Kidney capillary endothelial cell (primary cell): Measurements from ENCODE around the gene PPM1L.
A peak's percentile ranks its signal among the peaks of the same experiment; 100 is the strongest.
"Not testable (repeated sequence)": the region's sequence is repeated elsewhere in the genome, so short reads cannot be mapped to it uniquely, and the experiment has no call there.

Source experiments
- DNase-seq: peaks from one replicate; pipeline ENCODE4 v3.0.0-alpha.2; 2018; ENCODE audit warnings: low spot score

PPM1L gene

DNA sequence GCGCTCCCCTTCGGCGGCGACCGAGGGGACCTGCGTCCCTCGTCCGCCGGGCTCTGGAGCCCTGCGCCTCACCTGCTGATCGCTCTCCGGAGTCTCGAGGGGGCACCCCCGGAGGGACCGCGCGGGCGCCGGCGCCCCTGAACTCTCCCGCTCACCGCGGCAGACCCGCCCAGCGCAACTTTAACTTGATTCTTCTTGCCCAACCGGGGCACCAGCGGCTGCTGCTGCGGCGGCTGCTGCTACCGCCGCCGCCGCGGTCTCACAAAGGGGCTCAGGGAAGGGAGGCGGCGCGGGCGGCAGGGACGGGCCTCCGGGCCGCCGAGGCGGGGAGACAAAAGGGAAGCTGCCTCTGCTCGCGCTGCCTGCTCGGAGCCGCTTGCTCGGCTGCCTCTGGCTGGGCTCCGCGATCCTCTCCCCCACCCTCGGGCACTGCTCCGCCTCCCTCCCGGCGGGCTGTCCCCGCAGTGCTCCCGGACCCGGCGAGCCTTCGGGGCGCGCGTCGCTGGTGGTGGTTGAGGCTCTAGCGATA, at the start of gene PPM1L:
Gene PPM1L (plus strand): TSS at position 456 of the 529 bp plus-strand sequence.
- DNase-seq, result peak; percentile 36

DNA sequence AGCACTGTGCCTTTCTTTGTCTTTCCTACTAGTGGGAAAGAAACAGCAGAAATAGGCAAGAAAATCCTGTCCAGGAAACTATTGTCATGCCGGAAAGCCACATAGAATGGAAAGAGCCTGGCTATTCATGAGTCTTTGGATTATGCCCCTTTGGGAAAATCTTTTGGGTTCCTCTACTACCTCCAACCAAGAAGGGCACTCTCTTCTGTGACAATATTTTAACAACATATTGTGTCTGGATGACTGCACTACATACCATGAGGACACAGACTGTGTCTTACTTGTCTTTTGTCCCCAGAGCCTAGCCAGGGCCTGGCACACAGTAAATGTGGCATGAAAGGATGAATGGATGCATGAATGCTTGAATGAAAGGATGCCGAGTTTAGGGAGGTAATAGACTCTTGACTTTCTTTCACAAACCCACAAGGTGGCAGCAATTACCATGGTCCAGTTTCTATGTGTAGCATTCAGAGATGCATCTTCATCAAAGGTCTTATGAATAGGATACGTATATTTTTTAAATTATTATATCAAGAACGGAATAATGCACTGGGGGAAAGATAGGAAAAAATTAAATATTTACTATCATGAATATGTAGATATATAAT, 48.7 kb upstream of the PPM1L start:
- DNase-seq, result peak; percentile 30

DNA sequence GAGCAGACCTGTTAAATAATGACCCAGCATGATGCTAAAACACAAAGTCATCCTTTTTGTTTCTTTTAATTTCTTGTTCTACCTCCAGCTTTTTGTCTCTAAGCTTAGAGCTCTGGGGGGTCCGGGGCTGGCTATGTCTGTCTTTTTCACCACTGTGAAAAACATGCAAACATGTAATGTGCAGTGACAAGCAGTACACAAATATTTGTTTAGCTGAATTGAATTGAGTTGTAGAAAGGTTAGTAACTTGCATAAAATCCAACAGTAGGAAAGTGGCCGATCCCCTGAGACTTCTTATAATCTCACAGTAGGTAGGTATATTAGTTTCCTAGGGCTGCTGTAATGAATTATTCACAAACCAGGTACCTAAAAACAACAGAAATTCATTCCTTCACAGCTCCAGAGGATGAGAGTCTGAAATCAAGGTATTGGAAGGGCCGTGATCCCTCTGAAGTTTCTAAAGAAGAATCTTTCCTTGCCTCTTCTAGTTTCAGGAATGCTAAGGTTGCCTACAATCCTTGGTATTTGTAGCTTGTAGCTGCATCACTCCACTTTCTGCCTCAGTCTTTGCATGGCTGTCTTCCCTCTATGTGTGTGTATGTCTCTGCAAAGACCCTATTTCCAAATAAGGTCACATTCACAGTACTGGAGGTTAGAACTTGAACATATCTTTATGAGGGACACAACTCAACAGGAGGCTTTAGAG, 46.4 kb upstream of the PPM1L start:
- DNase-seq, result no peak

DNA sequence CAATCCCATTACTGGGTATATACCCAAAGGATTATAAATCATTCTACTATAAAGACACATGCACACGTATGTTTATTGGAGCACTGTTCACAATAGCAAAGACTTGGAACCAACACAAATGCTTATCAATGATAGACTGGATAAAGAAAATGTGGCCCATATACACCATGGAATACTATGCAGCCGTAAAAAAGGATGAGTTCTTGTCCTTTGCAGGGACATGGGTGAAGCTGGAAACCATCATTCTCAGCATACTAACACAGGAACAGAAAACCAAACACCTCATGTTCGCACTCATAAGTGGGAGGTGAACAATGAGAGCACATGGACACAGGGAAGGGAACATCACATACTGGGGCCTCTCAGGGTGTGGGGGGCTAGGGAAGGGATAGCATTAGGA, 42.9 kb upstream of the PPM1L start:
- DNase-seq, result not testable (repeated sequence)

DNA sequence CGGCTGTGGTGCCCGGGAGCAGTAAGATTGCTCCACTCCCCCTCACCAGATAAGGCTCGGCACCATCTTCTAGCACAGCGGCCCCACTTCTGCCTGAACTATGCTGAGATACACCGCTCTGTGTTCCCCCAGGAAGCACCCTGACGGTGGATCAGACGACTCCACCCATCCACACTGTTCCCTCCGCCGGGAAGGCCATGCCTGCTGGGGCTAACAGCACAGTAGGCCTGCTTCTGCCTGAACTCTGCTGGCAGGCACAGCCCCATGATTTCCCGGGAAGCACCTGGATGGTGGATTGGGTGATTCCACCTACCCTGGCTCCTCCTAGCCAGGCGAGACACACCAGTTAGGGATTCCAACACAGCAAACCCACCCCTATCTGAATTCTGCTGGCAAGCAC, 36.3 kb upstream of the PPM1L start:
- DNase-seq, result no peak

DNA sequence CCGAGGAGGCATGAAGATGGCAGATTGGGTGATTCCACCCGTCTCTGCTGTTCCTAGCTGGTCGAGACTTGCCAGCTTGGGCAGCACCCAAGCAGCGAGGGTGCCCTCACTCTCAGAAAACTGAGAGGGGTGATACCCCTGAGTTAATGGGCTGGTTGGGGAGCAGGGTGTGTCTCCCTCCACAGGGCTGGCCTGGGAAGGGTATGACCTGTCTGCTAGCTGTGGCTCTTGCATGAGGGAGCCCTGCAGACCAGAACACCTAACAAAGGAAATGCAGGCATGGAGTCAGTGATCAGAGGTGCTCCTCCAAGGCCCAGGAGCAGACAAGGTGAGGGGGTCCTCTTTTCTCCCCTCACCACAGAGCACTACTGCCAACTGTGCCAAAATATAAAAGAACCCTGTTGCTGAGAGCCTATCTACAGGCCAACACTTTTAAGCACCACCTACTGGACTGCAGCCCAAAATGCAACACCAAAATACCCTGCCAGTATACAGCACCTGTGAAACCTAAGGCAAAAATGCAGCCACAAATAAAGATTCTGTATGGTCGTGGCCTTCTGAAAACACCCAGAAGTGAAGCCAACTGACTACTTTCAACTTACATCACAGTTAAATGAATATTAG, 35.8 kb upstream of the PPM1L start:
- DNase-seq, result no peak

DNA sequence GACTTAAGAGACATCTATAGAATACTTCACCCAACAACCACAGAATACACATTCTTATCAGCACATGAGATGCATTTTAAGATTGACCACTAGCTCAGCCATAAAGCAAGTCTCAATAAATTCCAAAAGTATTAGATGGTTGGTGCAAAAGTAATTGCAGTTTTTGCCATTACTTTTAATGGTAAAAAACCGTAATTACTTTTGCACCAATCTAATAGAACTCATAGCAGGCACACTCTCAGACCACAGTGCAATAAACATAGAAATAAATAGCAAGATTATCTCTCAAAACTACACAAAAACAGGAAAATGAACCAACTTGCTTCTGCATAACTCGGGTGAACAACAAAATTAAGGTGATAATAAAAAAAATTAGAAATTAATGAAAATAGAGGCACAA, 33.7 kb upstream of the PPM1L start:
- no peak for DNase-seq

DNA sequence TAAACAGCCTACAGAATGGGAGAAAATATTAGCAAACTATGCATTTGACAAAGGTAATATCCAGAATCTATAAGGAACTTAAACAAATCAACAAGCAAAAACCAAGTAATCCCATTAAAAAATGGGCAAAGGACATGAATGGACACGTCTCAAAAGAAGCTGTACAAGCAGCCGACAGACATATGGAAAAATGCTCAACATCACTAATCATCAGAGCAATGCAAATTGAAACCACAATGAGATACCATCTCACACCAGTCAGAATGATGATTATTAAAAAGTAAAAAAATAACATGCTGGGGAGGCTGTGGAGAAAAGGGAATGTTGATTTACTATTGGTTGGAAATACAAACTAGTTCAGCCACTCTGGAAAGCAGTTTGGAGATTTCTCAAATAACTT, 30.7 kb upstream of the PPM1L start:
- DNase-seq, result no peak

DNA sequence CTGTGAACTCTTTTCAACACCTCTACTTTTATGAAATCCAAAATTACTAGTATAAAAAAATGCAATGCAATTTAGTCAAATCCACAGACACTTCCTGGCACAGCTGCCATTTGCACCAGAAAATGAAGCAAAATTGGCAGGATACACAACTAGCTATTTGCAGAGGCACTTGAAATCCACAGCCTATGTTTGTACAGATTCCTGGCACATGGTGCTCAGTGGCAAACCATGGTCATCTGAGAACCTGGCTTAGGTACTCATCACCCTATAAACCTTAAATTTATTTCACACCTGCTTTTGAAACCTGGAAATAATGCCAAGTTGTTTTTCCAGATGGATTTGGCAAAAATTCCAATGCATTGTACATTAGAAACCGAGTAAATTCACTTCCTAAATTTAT, 20.2 kb upstream of the PPM1L start:
- no peak for DNase-seq

DNA sequence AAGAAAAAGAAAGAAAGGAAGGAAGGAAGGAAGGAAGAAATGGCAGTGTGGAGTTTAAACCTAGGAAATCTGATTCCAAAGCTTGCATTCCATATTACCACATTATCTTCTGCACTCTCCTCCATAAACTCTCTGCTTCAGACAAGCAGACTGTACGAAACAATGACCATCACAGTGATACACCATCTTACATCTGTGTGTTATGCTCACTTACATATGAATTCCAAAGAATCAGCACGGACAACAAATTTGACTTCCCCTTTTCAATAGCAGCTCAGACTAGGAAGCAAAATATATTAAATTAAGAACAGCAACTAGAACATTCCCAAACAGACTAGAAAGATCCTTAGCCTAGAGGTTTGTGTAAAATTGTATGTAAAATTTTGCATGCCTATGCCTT, 18.0 kb upstream of the PPM1L start:
- DNase-seq, result no peak

DNA sequence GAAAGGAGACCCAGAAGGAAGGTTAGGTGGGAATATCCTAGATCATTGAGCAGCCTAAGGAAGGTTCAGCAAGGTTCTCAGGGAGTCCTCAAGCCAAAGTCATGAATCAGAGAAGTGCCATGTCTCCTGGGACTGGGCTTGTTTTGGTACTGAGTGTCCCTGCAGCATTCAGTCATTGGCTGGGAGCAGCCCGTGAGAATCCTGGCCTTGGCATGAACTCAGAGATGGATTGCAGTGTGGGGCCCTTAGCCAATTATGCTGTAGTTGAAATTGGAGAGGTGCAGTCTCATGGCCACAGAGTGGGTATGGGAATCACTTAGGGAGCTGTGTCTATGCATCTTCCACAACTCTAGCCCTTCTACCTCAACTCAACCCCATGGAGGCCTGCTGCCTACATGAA, 17.0 kb upstream of the PPM1L start:
- DNase-seq, result no peak

DNA sequence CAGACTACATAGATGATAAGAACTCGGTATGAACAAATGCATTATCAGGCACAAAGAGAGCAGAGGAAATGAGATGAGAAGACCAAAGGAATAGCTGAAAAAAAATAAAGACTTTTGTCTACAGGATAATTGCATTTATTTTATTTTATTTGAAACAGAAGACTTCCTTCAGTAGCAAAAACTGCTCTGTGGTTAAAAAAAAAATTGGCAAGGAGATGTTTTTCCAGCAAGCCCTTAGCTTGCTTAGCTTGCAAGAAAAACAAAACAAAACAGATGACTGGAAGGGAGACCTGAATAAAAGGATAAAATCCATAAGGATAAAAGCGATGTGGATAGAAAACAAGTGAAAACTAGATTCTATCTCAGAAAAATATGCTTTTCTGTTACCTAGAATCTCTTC, 9.1 kb upstream of the PPM1L start:
- DNase-seq, result no peak

DNA sequence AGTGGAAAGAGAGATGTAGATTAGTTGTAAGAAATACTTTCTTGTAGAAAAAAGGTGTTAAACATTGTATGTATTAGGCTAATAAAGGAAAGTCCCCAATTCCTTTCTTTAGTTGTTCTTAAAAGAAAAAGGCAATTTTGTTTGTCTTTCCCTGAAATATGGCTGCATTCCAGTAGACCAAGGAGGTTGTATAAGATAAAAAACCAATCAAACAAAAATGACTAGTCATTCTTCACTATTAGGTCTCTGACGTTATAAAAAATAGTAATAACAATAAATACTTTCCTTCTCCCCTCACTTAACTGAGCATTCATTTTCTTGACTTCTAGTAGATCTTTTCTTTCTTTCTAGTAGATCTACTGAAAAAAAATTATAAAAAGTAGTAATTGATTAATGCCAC, 8.6 kb upstream of the PPM1L start:
- DNase-seq, result no peak

DNA sequence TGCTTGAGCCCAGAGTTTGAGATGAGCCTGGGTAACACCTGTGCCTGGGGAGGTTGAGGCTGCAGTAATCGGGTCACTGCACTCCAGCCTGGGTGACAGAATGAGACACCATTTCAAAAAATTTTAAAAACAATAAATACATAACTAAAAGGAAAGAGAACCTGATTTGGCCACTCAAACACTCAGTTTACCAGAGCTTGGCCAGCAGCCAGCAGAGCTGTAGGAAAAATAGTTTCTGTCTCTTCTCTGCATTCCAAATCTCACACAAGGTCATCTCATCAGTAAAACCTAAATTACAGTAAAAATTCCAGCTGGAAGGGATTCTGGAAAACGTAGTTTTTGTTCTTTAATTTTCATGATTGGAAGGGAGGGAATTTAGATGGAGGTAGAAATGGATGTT, 7.8 kb upstream of the PPM1L start:
- no peak for DNase-seq

DNA sequence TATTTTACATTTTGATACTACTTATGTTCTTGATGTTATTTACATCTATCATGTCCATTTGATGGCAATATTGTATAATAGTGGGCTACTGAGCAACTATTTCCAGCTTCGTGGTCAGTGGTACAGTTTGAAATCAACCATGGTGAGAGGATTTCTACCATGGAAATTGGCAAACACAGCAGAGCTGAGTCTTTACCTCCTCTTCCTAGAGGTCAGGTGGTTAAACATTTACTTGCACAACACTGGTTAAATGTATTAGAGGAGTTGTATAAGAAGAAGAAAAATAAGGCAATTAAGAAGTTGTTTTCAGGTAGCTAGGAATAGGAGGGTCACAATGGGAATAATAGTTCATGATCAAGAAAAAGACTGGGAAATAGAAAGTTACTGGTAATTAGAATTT, 7.2 kb upstream of the PPM1L start:
- no peak for DNase-seq

DNA sequence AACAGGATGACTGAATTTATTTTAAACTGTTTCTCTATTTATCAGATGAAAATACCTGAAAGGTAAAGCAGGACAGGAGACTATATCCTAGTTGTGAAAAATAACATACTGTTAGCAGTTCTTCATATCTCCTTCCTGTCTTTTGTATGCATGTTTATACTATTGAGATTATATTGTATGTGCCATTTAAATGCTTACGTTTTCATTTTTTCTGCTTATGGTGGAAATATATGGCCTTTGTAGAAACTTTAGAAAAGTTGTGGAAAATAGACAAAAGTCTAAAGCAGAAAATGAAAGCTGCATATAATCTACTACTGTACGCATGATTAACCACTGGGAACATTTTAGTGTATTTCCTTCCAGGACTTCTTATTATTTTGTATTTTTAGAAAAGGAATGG, 2.1 kb upstream of the PPM1L start:
- DNase-seq, result no peak

DNA sequence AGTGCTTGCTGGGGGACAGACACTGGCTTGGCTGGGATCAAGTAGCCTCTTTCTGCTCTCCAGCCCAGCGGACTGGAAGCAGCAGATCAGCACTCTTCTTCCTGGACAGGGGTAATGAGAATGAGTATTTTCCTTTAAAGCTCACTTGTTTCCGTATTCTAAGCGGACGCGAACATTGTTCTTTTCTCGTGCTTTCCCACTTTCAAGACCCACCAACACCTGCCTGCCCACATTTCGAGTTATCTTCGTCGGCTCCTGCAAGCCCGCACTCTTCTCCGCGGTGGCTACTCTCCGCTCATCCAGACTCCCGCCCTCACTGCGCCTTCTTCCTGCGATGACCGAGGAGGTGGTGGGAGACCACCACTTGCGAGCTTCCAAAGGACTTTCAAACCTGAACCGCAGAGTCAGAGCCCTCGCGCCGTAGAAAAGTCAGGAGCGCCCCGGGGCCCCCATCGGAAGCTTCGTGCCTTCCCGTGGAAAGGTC, 1.6 kb upstream of the PPM1L start:
- peak; percentile 57 for DNase-seq

DNA sequence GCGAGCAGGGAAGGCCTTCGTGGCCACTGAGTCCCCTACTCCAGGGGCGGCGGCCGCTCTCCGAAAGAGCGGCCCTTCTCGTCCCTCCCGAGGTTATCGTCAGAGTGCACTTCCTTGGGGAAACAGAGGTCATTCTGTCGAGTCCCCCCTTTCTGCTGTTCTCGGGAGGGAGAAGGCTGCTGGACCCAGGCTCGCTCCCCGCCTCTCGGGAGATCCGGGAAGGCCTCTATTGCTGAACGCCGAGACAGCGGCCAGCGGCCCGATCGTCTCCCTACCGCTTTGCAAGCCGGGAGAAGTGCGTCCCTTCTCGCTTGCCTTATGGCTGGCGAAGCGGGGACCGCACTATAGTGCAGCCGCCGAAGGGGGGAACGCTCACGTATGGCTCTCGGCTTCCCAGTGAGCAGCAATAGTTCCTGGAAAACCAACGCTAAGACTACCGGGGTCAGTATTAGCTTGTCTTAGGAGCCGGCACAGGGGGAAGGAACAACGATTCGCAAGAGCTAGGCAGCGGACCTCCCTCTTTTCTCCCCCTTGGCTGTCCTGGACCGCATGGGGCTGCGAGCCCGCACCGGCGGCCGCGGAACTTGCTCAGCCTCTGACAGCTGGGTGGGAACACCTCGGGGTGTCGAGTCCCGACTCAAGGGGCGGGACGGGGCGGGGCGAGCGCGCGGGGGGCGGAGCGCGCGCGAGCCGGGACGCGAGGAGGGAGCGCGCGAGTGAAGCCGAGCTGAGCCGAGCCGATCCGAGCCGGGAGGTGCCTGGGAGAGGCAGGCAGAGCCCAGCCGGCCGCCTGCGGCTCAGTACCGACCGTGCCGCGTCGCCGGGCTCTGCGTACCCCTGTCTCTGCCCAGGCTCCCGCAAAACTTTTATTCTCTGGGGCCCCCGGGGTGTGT, 930 bp upstream of the PPM1L start:
- DNase-seq, result peak; percentile 82

DNA sequence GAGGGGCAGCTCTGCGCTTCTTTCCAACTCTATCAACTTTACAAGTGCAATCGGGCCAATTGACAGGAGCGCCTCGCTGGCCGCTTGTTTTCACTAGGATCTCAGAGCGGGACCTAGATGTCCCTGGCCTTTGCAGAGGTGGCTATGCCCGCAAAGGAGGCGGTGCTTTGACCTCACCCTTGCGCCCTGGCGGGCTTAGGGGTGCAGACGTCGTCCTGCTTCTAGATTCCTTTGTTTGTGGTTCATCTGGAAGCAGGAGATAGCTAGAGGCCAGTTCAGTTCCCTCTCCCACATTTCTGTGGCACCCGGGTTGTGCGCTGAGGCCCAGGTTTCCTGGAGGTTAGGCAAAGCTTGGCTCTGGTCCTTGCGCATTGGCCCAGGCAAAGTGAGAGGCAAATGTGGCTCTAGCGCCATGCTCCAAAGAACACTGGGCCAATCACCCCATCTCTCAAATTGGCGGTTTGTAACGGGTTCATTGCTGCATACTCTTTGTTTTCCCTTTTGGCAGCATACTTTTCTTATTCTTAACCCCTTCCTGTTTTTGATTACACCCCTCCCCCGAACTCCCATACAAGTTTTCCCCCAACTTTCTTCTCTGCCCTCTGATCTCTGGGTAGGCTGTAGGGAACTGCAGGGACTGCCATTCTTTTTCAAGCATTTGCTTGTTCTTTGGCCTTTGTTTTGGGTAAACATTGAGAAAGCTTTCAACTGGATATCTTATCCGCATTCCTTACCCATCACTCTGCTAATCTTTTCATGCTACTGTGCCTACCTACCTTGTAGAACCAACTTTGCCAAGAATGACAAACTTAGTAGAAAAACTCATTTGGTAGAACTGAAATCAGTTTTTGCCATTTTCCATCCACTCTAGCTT, 1.4 kb downstream of the PPM1L start:
- DNase-seq, result no peak

DNA sequence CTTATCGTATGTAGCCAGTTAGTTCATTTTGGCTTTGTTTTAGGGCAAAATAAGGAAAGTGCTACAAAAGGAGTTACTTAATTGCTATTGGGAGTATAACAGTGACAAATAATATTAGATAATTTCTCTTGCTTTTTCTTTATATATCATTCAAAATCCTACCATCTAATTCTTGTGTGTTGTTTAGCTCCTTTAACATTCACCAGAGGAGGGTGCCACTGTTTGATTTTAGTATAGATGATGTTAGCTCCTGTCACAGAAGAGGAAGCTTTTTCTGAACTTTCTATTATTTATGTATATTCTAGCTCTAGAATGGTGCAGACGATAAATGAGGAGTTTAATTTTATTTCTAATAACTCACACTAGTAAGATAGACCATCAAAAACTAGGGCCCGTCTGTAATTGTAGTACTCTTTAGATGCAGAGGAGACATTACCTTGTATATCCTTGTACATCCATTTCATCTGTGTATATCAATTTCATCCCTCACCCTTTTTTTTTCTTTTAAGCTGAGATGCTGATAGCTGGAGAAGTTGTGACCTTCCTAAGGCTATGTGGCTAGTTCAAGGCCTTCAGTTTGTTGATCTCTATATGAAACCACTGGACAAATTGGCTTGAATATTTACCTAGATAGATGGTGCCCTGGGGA, 3.0 kb downstream of the PPM1L start:
- DNase-seq, result no peak

DNA sequence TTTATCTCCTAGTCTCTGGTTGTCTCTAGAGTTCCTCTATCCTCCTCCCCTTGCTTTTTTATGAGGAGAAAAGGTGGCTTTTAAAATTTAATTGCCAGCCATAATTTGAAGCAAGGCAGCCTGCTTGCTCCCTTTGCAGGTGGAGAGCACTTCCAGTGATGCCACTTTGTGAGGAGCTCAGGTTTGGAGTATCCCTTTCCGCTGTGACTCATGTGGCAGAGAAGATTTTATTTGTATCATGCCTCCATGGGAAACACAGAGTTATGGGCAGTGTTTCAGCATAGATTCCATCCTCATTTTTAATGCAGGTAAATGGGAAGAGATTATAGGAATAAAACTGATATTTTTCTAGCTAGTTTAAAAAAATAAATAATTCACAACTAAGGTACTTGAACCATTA, 7.0 kb downstream of the PPM1L start:
- no peak for DNase-seq
